Upper lobe of left lung (tissue), 4 donors: Measurements from ENCODE around the gene GCSH.

ENCODE experiments used
- CTCF ChIP-seq, 6 experiments: fragments of 450-650 bp in 4 of 6; fragments of 200-600 bp in 2 of 6; sonication (generic) in 2 of 6; IDR thresholded peaks; one replicate each; pipeline ENCODE4 v1.5.1; 2016 to 2019; ENCODE audit warnings: antibody characterized with exemption in 6 of 6
- POLR2A ChIP-seq, 4 donors: fragments of 450-650 bp; IDR thresholded peaks; one replicate each; pipeline ENCODE4 v1.5.1; 2016 to 2017; ENCODE audit warnings: antibody characterized with exemption in 4 of 4, mild to moderate bottlenecking in 2 of 4
- POLR2AphosphoS5 ChIP-seq, 2 donors: sonication (generic); formaldehyde crosslinking; IDR thresholded peaks; one replicate each; pipeline ENCODE4 v1.5.1; 2017; ENCODE audit warnings: antibody characterized with exemption in 2 of 2

- TF ChIP-seq CTCF (IDR thresholded peaks at IDR 0.05) (no peak), POLR2A (IDR thresholded peaks at IDR 0.05) (no peak), POLR2AphosphoS5 (IDR thresholded peaks at IDR 0.05) (no peak)
Measured at GRCh38 chr16:81042821-81043220, 53.4 kb downstream of the GCSH start.
